B cell (primary cell): ENCODE data around the gene TBKBP1. TPM values are rescaled to one million over a fixed set of nuclear protein-coding genes. Genes with fewer than 3 reads are reported as not detected.

Experiments
- ATAC-seq: fragments of 200-7000 bp; cut with Tn5 transposase; one replicate; pipeline ENCODE4 v1.10.0; 2021; ENCODE audit warnings: low read depth, mild to moderate bottlenecking, moderate number of reproducible peaks, moderate library complexity
- CTCF ChIA-PET: fragments of 350-600 bp; sonication (Branson Sonifier 250); formaldehyde crosslinking; loops from one replicate; lab custom pipeline; 2021; ENCODE audit warnings: antibody characterized with exemption, inconsistent platforms; lab: Charles Lee
- POLR2A ChIA-PET: fragments of 350-600 bp; sonication (Branson Sonifier 250); formaldehyde crosslinking; loops from one replicate; lab custom pipeline; 2021; ENCODE audit warnings: antibody characterized with exemption; lab: Charles Lee
- DNase-seq: peaks from one replicate; pipeline ENCODE4 v3.0.0; 2013
- H2AFZ ChIP-seq: 2 replicates; pipeline ENCODE4 v1.6.1; 2012; ENCODE audit warnings: mild to moderate bottlenecking, low read depth, low read length; ENCODE audit not compliant: insufficient read depth, poor library complexity, severe bottlenecking
- H3K27ac ChIP-seq, 2 donors: 1 replicate in 1 of 2; 2 replicates in 1 of 2; pipeline ENCODE4 v1.5.1; 2012 to 2013; ENCODE audit warnings: low read length in 2 of 2, mild to moderate bottlenecking in 2 of 2, moderate library complexity in 1 of 2
- H3K27me3 ChIP-seq, 4 experiments: fragments of 200-600 bp in 1 of 4; sonication (generic) in 1 of 4; replicated peaks in 1 of 4; 1 replicate in 2 of 4; 2 replicates in 2 of 4; pipeline versions ENCODE4 v1.6.1 to v1.7.0; 2013 to 2016; ENCODE audit warnings: low read length in 3 of 4, mild to moderate bottlenecking in 2 of 4, mixed read lengths in 1 of 4, moderate library complexity in 1 of 4; ENCODE audit not compliant: insufficient read depth in 4 of 4, control insufficient read depth in 3 of 4; ENCODE audit errors: control extremely low read depth in 1 of 4
- H3K36me3 ChIP-seq, 2 experiments: replicated peaks in 1 of 2; 1 replicate in 1 of 2; 2 replicates in 1 of 2; pipeline versions ENCODE4 v1.6.1 to v1.7.1; 2013; ENCODE audit warnings: low read length in 1 of 2; ENCODE audit not compliant: insufficient read depth in 2 of 2, control insufficient read depth in 1 of 2; ENCODE audit errors: control extremely low read depth in 1 of 2, extremely low read depth in 1 of 2
- H3K4me1 ChIP-seq, 2 donors: fragments of 200-600 bp in 1 of 2; sonication (generic) in 1 of 2; 1 replicate in 1 of 2; 2 replicates in 1 of 2; pipeline versions ENCODE4 v1.5.1 to v1.6.1; 2013 to 2017; ENCODE audit warnings: low read length in 2 of 2; ENCODE audit not compliant: control insufficient read depth in 2 of 2, insufficient read depth in 2 of 2
- H3K4me2 ChIP-seq: replicated peaks from 2 replicates; pipeline ENCODE3; 2012; ENCODE audit warnings: mild to moderate bottlenecking, low read depth, low read length; ENCODE audit not compliant: poor library complexity, severe bottlenecking
- H3K4me3 ChIP-seq, 5 experiments: fragments of 200-600 bp in 1 of 5; sonication (generic) in 1 of 5; 1 replicate in 3 of 5; 2 replicates in 2 of 5; pipeline versions ENCODE4 v1.5.1 to v1.7.0; 2011 to 2016; ENCODE audit warnings: low read length in 4 of 5, mild to moderate bottlenecking in 4 of 5, low read depth in 2 of 5, control low read depth in 1 of 5, moderate library complexity in 1 of 5; ENCODE audit not compliant: insufficient read depth in 1 of 5; ENCODE audit errors: control extremely low read depth in 1 of 5, extremely low read depth in 1 of 5
- H3K79me2 ChIP-seq: fragments of 200-600 bp; sonication (generic); one replicate; pipeline ENCODE4 v1.6.0; 2016; ENCODE audit warnings: low read length; ENCODE audit not compliant: control insufficient read depth, insufficient read depth
- H3K9ac ChIP-seq: fragments of 200-600 bp; sonication (generic); 2 replicates; pipeline ENCODE4 v1.6.1; 2017; ENCODE audit warnings: mild to moderate bottlenecking, low read length, moderate library complexity
- H3K9me3 ChIP-seq, 3 donors: one replicate each; pipeline versions ENCODE4 v1.6.1 to v1.7.1; 2013; ENCODE audit warnings: low read length in 2 of 3; ENCODE audit not compliant: control insufficient read depth in 2 of 3, insufficient read depth in 1 of 3; ENCODE audit errors: control extremely low read depth in 1 of 3
- H4K20me1 ChIP-seq: 2 replicates; pipeline ENCODE4 v1.6.0; 2012; ENCODE audit warnings: mild to moderate bottlenecking, low read length; ENCODE audit not compliant: insufficient read depth, control insufficient read depth, poor library complexity, severe bottlenecking
- H3K27ac Mint-ChIP-seq: one replicate; pipeline ENCODE4 v1.8.0; 2021; ENCODE audit warnings: mixed read lengths
- H3K27me3 Mint-ChIP-seq: one replicate; pipeline ENCODE4 v1.8.0; 2021; ENCODE audit warnings: mixed read lengths
- H3K4me1 Mint-ChIP-seq: one replicate; pipeline ENCODE4 v1.8.0; 2021; ENCODE audit warnings: mixed read lengths
- H3K4me3 Mint-ChIP-seq: one replicate; pipeline ENCODE4 v1.8.0; 2021; ENCODE audit warnings: mixed read lengths
- H3K9me3 Mint-ChIP-seq: one replicate; pipeline ENCODE4 v1.8.0; 2022; ENCODE audit warnings: mixed read lengths; ENCODE audit not compliant: insufficient read depth
- CTCF ChIP-seq: fragments of 200-600 bp; IDR thresholded peaks from one replicate; pipeline ENCODE4 v1.8.0; 2022; ENCODE audit warnings: antibody characterized with exemption, mild to moderate bottlenecking
- EZH2 ChIP-seq: IDR thresholded peaks from 2 replicates; pipeline ENCODE4 v1.6.1; 2012; ENCODE audit warnings: borderline replicate concordance, low read depth, mild to moderate bottlenecking, moderate library complexity, low read length; ENCODE audit not compliant: insufficient read depth, poor library complexity, severe bottlenecking
- WGBS: methylation state at CpG from one replicate; pipeline ENCODE4 v1.1.5; 2013; ENCODE audit warnings: missing lambda C conversion rate; ENCODE audit not compliant: insufficient coverage; 5-methylcytosine and 5-hydroxymethylcytosine counted together
- intact Hi-C: fragments of 100-400 bp; cut with micrococcal nuclease; formaldehyde crosslinking; loops from one replicate; pipeline ENCODE4 v1.10.0; 2022
- polyA plus RNA-seq: library from polyadenylated mRNA; depleted of rRNA; stranded (reverse); fragments of >200 nt; gene quantifications from 2 replicates; pipeline ENCODE4 v1.2.3, GENCODE V29; 2012
- total RNA-seq, 2 donors: library from RNA; stranded (reverse); fragments of 120-200 nt in 1 of 2; gene quantifications; 1 replicate in 1 of 2; 2 replicates in 1 of 2; pipeline versions ENCODE4 v1.2.3 to v1.2.4, GENCODE V29; 2013 to 2022

Gene TBKBP1
- total and polyA plus RNA-seq, 2 donors (not counting 1 experiment from before 2014, with no cell fraction given): 6.6 to 8.4 TPM

GRCh38 chr17:47703191-47703591, 9.2 kb downstream of the TBKBP1 start:
- Histone ChIP-seq H3K27ac (peak overlapping the region; percentile 16 to 45), H2AFZ (peak overlapping the region; percentile 62), H4K20me1 (peaks cover 4% of the 10 kb centered on the region), H3K79me2 (no peaks in the 10 kb centered on the region), H3K4me3 (peak overlapping the region in 3 of 5 experiments; percentile 28 to 56 (median 30)), H3K9me3 (no peaks in the 10 kb centered on the region), H3K4me1 (peaks cover 51 to 81% of the 10 kb centered on the region in 2 donors), H3K4me2 (peak overlapping the region; percentile 82), H3K9ac (peak overlapping the region; percentile 39), H3K36me3 (no peaks in the 10 kb centered on the region), H3K27me3 (no peaks in the 10 kb centered on the region)
- POLR2A ChIA-PET: no interaction called here
- Mint-ChIP-seq H3K27me3 (no peaks in the 10 kb centered on the region), H3K4me1 (peaks cover 70% of the 10 kb centered on the region), H3K4me3 (peak overlapping the region; percentile 65), H3K9me3 (no peaks in the 10 kb centered on the region), H3K27ac (peak overlapping the region; percentile 80)
- WGBS: 0% methylated on average over 6 of the region's 15 CpGs
- CTCF ChIA-PET: interaction anchor here (2.2 to 7.0 kb wide), 2 partner anchors 12 to 40 kb away, joined by 6 to 108 read pairs; no protein-coding TSS in a partner anchor
- peak; percentile 41 for ATAC-seq
- peak; percentile 66 for DNase-seq
- intact Hi-C loops: loop anchor here (2.0 kb wide), 1 partner anchor 30 kb away; the partner anchor contains the start of gene TBX21
- TF ChIP-seq CTCF (no peak), EZH2 (no peak)

GRCh38 chr17:47703671-47704070, 9.7 kb downstream of the TBKBP1 start:
- Mint-ChIP-seq H3K4me3 (peak overlapping the region; percentile 65), H3K27ac (peak overlapping the region; percentile 80), H3K9me3 (no peaks in the 10 kb centered on the region), H3K4me1 (peaks cover 68% of the 10 kb centered on the region), H3K27me3 (no peaks in the 10 kb centered on the region)
- H4K20me1 ChIP-seq: peaks cover 4% of the 10 kb centered on the region
- WGBS: 42% methylated on average over 3 of the region's 5 CpGs
- DNase-seq: no peak
- no peaks in the 10 kb centered on the region for H3K36me3 ChIP-seq
- peak overlapping the region; percentile 39 for H3K9ac ChIP-seq
- no peaks in the 10 kb centered on the region for H3K79me2 ChIP-seq
- CTCF ChIA-PET: interaction anchor here (0.9 to 2.2 kb wide), 6 partner anchors 9 to 186 kb away, joined by 3 to 11 read pairs (median 6); partner anchors contain the start of gene TBX21
- H3K4me1 ChIP-seq: peaks cover 51 to 77% of the 10 kb centered on the region in 2 donors
- peak overlapping the region in 4 of 5 experiments; percentile 4 to 56 (median 29) for H3K4me3 ChIP-seq
- H3K9me3 ChIP-seq: no peaks in the 10 kb centered on the region
- POLR2A ChIA-PET: no interaction called here
- H3K27ac ChIP-seq: peak overlapping the region; percentile 16 to 45
- peak overlapping the region; percentile 62 for H2AFZ ChIP-seq
- H3K27me3 ChIP-seq: no peaks in the 10 kb centered on the region
- peak overlapping the region; percentile 82 for H3K4me2 ChIP-seq
- intact Hi-C loops: loop anchor here (2.0 kb wide), 1 partner anchor 29 kb away; the partner anchor contains the start of gene TBX21
- no peak for ATAC-seq
- TF ChIP-seq CTCF (no peak), EZH2 (no peak)
